NB4 (cell line): Measurements from ENCODE around the gene KIF16B.

ENCODE experiments used
- DNase-seq: peaks from one replicate; pipeline ENCODE4 v3.0.0; 2010; ENCODE audit warnings: low read depth
- H3K4me3 ChIP-seq: one replicate; pipeline ENCODE4 v1.5.1; 2011; ENCODE audit warnings: mild to moderate bottlenecking, low read depth, low read length, moderate library complexity
- MYC ChIP-seq: IDR thresholded peaks from 2 replicates; pipeline ENCODE4 v1.6.1; 2011; ENCODE audit warnings: low read depth, low read length
- POLR2A ChIP-seq: IDR thresholded peaks from 2 replicates; pipeline ENCODE4 v1.6.1; 2011; ENCODE audit warnings: mild to moderate bottlenecking; ENCODE audit not compliant: insufficient read length; ENCODE audit errors: extremely low read depth
- TF ChIP-seq, protein P1 (sequence below): IDR thresholded peaks from one replicate; pipeline ENCODE4 v1.5.1; 2012; ENCODE audit warnings: low read depth, low read length
- TF ChIP-seq, protein P2 (sequence below): IDR thresholded peaks from 2 replicates; pipeline ENCODE4 v1.6.1; 2011; ENCODE audit warnings: low read depth, low read length

KIF16B gene

DNA sequence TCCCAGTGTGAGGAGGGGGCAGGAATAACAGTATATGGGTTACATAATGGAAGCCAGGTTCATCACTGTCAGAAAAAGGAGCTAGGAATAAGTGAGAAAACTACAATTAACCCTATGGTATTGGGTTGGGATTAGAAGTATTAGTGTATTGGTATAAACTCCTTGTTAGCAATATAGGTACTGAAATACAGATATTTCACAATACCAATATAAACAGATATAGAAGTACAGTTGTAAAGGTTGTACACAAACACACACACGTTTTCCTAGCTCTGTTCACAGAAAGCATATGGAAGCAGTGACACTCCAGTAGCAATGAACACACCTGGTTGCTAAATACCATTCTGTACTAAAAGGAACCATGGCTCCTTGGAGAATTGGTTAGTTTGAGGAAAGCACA lies 148.5 kb downstream of the KIF16B start:
- TF ChIP-seq, protein P1, sequence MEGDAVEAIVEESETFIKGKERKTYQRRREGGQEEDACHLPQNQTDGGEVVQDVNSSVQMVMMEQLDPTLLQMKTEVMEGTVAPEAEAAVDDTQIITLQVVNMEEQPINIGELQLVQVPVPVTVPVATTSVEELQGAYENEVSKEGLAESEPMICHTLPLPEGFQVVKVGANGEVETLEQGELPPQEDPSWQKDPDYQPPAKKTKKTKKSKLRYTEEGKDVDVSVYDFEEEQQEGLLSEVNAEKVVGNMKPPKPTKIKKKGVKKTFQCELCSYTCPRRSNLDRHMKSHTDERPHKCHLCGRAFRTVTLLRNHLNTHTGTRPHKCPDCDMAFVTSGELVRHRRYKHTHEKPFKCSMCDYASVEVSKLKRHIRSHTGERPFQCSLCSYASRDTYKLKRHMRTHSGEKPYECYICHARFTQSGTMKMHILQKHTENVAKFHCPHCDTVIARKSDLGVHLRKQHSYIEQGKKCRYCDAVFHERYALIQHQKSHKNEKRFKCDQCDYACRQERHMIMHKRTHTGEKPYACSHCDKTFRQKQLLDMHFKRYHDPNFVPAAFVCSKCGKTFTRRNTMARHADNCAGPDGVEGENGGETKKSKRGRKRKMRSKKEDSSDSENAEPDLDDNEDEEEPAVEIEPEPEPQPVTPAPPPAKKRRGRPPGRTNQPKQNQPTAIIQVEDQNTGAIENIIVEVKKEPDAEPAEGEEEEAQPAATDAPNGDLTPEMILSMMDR, result no peak
- TF ChIP-seq MYC (no peak), POLR2A (no peak)
- TF ChIP-seq, protein P2, sequence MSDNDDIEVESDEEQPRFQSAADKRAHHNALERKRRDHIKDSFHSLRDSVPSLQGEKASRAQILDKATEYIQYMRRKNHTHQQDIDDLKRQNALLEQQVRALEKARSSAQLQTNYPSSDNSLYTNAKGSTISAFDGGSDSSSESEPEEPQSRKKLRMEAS, result no peak
- no peak overlapping the region for H3K4me3 ChIP-seq
- DNase-seq, result no peak

DNA sequence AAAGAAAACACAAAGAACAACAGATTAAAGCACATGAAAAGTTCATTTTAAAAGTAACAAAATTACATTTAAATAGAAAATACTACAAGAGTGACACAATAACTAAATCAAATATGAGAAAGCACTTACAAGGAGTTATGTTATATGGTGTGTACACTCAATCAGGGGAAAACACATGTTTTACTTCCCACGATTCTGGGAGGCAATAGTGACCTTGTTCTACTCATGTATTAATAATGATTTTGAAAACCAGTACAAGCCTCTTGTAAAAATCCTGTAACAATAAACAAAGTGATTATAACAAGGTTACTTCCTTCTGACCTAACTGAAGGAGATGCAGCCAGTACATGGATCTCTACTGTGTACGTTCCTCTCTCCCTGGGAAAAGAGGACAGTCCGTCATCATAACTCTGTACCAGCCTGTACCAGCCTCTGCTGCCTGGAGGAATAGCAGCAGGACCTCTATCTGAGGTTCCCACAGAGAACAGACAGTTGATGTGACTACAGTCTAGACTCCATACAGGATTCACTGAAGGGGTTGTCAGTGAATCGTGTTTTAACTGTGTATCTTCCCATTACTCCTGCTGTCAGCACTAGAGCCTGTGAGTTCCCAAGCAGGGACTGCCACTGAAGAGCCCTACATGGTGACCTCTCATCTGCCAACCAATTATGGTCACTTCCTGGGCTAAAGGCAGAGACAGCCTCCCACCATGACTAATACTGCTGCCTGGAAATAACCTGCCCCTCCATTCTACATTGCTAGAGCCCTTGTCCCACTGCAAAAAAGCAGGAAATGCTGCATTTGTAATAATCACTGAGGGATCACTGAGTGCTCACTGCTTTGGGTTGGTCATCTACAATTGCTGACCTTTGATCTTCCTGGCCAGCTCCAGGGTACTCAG lies 149.7 kb downstream of the KIF16B start:
- no peak for DNase-seq
- TF ChIP-seq MYC (no peak), POLR2A (no peak)
- TF ChIP-seq, protein P2, result no peak
- TF ChIP-seq, protein P1, result no peak
- no peak overlapping the region for H3K4me3 ChIP-seq

DNA sequence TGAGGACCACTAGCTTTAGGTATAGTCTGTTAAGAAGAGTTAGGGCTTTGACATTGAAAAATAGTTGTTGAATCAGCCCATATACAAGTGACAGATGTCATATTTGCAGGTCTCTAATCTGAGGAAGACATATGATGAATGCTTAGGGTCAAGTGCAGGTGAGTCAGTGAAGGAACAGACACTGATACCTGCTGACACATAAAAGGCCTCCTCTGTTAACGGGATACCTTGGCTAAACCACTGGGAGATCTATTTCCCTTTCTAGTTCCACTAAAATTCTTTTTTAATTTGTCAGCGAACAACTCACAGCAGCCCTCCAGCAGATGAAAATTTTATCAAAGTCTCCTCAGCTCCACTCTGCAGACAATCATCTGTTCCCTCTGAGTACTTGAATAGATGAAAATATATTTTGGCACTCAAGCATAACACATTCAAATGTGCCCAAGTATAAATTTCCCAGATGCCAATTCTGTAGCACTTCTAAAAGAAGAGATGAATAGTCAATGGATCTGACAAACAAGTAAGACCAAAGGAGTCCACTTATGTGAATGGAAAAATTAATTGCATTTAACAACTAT lies 154.0 kb downstream of the KIF16B start:
- no peak for DNase-seq
- TF ChIP-seq, protein P2, result no peak
- no peak for TF ChIP-seq POLR2A
- TF ChIP-seq MYC, result no peak
- TF ChIP-seq, protein P1, result no peak
- H3K4me3 ChIP-seq, result no peak overlapping the region

DNA sequence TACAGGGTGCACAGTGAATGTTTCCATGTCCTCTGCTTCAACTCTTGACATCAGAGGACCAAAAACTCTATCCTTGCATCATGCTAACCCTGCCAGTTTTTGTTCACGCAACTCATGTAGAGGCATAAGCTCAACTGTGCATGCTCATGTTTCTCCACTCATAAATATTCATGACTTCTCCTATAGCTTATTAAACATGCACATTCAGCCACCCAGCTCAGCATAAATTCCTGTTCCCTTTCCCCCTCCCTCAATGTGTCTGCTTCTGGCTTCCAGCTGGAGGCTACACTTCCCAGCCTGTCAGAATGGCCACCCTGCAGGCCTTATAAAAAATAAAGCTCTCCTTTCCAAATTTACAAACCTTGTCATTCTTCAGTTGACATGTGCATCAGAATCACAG lies 154.6 kb downstream of the KIF16B start:
- H3K4me3 ChIP-seq, result no peak overlapping the region
- TF ChIP-seq, protein P1, result no peak
- TF ChIP-seq, protein P2, result no peak
- TF ChIP-seq POLR2A (no peak), MYC (no peak)
- no peak for DNase-seq

DNA sequence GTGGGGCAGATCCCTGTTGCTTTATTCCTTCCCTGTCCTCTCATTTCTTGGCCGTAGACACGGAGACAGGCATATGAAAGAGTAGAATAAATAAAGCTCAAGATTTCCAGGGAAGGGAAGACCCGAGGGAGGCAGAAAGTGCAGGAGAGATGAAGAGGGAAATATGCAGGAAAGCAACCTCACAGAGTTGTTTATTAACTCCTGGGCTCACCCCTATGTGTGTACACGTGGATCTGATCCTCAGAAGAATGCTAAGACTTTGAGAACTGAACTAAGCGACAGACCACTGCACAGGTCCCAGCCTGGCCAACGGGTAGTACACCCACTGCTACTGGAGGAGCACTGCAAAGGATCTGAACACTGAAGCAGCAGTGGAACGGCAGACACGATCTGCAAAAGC lies 156.2 kb downstream of the KIF16B start:
- TF ChIP-seq, protein P2, result no peak
- TF ChIP-seq MYC (no peak), POLR2A (no peak)
- TF ChIP-seq, protein P1, result no peak
- no peak for DNase-seq
- no peak overlapping the region for H3K4me3 ChIP-seq
